CD8-positive, alpha-beta memory T cell (primary cell): ENCODE results near the gene ENKUR. TPM values are rescaled to one million over a fixed set of nuclear protein-coding genes. Genes with fewer than 3 reads are reported as not detected.
"Not testable (repeated sequence)": the region's sequence is repeated elsewhere in the genome, so short reads cannot be mapped to it uniquely, and the experiment has no call there.

Experiments used
- CTCF ChIA-PET: fragments of 350-600 bp; sonication (Branson Sonifier 250); formaldehyde crosslinking; loops from one replicate; lab custom pipeline; 2021; ENCODE audit warnings: antibody characterized with exemption; lab: Charles Lee
- POLR2A ChIA-PET: fragments of 350-600 bp; sonication (Branson Sonifier 250); formaldehyde crosslinking; loops from one replicate; lab custom pipeline; 2021; ENCODE audit warnings: antibody characterized with exemption; lab: Charles Lee
- DNase-seq, 5 donors: peaks; one replicate each; pipeline versions ENCODE4 v3.0.0 to v3.0.0-alpha.2; 2020 to 2022; ENCODE audit warnings: mixed read lengths in 1 of 5
- H3K27ac ChIP-seq: one replicate; pipeline ENCODE4 v1.7.0; 2013; ENCODE audit warnings: low read depth, mild to moderate bottlenecking, low read length, moderate library complexity
- H3K27me3 ChIP-seq: 2 replicates; pipeline ENCODE4 v1.7.0; 2013; ENCODE audit warnings: low read length, mild to moderate bottlenecking; ENCODE audit not compliant: insufficient read depth, poor library complexity, severe bottlenecking
- H3K36me3 ChIP-seq: 2 replicates; pipeline ENCODE4 v1.7.0; 2013; ENCODE audit warnings: mild to moderate bottlenecking, low read length, moderate library complexity; ENCODE audit not compliant: insufficient read depth
- H3K4me1 ChIP-seq: 2 replicates; pipeline ENCODE4 v1.7.0; 2013; ENCODE audit warnings: mild to moderate bottlenecking, low read length, moderate library complexity; ENCODE audit not compliant: insufficient read depth
- H3K4me3 ChIP-seq: 2 replicates; pipeline ENCODE4 v1.7.0; 2013; ENCODE audit warnings: mild to moderate bottlenecking, low read length
- H3K9me3 ChIP-seq: 2 replicates; pipeline ENCODE4 v1.7.0; 2013; ENCODE audit warnings: mild to moderate bottlenecking, low read length
- H3K27ac Mint-ChIP-seq, 8 donors: one replicate each; pipeline ENCODE4 v1.8.0; 2020 to 2021; ENCODE audit warnings: mixed read lengths in 8 of 8, mild to moderate bottlenecking in 6 of 8, inconsistent platforms in 3 of 8, moderate library complexity in 3 of 8
- H3K27me3 Mint-ChIP-seq, 2 donors: one replicate each; pipeline ENCODE4 v1.8.0; 2020 to 2021; ENCODE audit warnings: mixed read lengths in 2 of 2, mild to moderate bottlenecking in 1 of 2, moderate library complexity in 1 of 2
- H3K36me3 Mint-ChIP-seq, 3 donors: one replicate each; pipeline ENCODE4 v1.8.0; 2020 to 2021; ENCODE audit warnings: mixed read lengths in 3 of 3, inconsistent platforms in 1 of 3, mild to moderate bottlenecking in 1 of 3
- H3K4me1 Mint-ChIP-seq, 3 donors: one replicate each; pipeline ENCODE4 v1.8.0; 2020 to 2021; ENCODE audit warnings: mixed read lengths in 3 of 3, inconsistent platforms in 1 of 3, mild to moderate bottlenecking in 1 of 3
- H3K4me3 Mint-ChIP-seq, 7 donors: one replicate each; pipeline ENCODE4 v1.8.0; 2020 to 2021; ENCODE audit warnings: mixed read lengths in 7 of 7, mild to moderate bottlenecking in 6 of 7, moderate library complexity in 4 of 7, inconsistent platforms in 2 of 7
- H3K9me3 Mint-ChIP-seq, 5 donors: one replicate each; pipeline ENCODE4 v1.8.0; 2020 to 2022; ENCODE audit warnings: mixed read lengths in 5 of 5, mild to moderate bottlenecking in 3 of 5, moderate library complexity in 2 of 5, inconsistent platforms in 1 of 5
- polyA plus RNA-seq: library from polyadenylated mRNA; unstranded; fragments of 300-500 nt; fragmentation: Illumina TruSeq; gene quantifications from one replicate; pipeline ENCODE4 v1.2.3, GENCODE V29; 2021
- total RNA-seq, 2 experiments: library from RNA; stranded (reverse); gene quantifications; one replicate each; pipeline ENCODE4 v1.2.3, GENCODE V29; 2021

Gene ENKUR
- total and polyA plus RNA-seq, 3 experiments from 2014 or later: not detected

DNA sequence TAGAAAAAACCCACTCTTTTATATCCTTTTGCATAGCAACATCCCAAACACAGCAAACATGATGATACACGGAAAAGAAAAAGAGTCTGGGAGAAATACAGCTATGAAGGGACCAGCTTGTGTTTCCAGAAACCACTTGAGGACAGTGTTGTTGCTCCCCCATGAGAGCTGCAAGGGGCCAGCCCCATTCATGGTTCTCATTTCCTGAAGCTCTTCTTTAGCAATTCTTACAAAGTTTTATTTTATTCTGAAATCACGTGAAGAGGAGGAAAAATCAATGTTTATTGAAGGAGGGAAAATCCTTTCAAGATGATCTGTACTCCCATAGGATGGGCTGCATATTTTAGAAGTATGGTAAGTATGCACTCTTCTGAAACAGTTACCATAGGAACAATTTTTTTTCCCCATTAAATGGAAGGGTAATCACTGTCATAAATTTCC is 46.1 kb downstream of the ENKUR start:
- peaks cover 0 to 3% (median 0%) of the 10 kb centered on the region in 3 donors for H3K4me1 Mint-ChIP-seq

DNA sequence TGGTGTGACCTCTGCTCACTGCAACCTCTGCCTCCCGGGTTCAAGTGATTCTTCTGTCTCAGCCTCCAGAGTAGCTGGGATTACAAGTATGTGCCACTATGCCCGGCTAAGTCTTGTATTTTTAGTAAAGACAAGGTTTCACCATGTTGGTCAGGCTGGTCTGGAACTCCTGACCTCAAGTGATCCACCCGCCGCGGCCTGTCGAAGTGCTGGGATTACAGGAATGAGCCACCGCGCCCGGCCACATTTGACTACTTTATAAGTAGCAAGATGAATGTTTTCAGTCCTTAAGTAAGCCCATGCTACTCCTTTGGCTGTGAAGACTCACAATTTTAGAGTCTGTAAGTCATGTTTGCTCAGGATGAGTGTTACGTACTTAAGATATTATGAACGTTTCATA is 47.0 kb downstream of the ENKUR start:
- H3K36me3 ChIP-seq, H3K27me3 ChIP-seq, H3K9me3 Mint-ChIP-seq, H3K36me3 Mint-ChIP-seq, H3K27ac ChIP-seq, H3K27ac Mint-ChIP-seq, DNase-seq, H3K9me3 ChIP-seq, H3K4me1 ChIP-seq, H3K27me3 Mint-ChIP-seq, H3K4me3 Mint-ChIP-seq, H3K4me3 ChIP-seq, H3K4me1 Mint-ChIP-seq, POLR2A ChIA-PET: not testable (repeated sequence)
- CTCF ChIA-PET: interaction anchor here (1.1 kb wide), 1 partner anchor 111 kb away, joined by 3 read pairs; no protein-coding TSS in a partner anchor

More for the DNA sequence above, 46.1 kb downstream of the ENKUR start:
- no peaks in the 10 kb centered on the region for H3K9me3 Mint-ChIP-seq
- DNase-seq: no peak
- H3K36me3 Mint-ChIP-seq: peaks cover 0 to 2% (median 0%) of the 10 kb centered on the region in 3 donors
- no peaks in the 10 kb centered on the region for H3K4me1 ChIP-seq
- H3K27me3 ChIP-seq: no peaks in the 10 kb centered on the region
- no peak overlapping the region for H3K4me3 Mint-ChIP-seq
- peak overlapping the region in 1 of 8 donors; percentile 38 for H3K27ac Mint-ChIP-seq
- H3K4me3 ChIP-seq: no peak overlapping the region
- no peaks in the 10 kb centered on the region for H3K9me3 ChIP-seq
- CTCF ChIA-PET: interaction anchor here (1.1 kb wide), 1 partner anchor 110 kb away, joined by 3 read pairs; no protein-coding TSS in a partner anchor
- no peaks in the 10 kb centered on the region for H3K27me3 Mint-ChIP-seq
- no peak overlapping the region for H3K27ac ChIP-seq
- POLR2A ChIA-PET: no interaction called here
- H3K36me3 ChIP-seq: no peaks in the 10 kb centered on the region

- Histone ChIP-seq H3K4me3 (no peak overlapping the region), H3K4me1 (no peaks in the 10 kb centered on the region), H3K9me3 (no peaks in the 10 kb centered on the region), H3K36me3 (no peaks in the 10 kb centered on the region), H3K27ac (no peak overlapping the region), H3K27me3 (no peaks in the 10 kb centered on the region)
- peaks cover 0 to 3% (median 0%) of the 10 kb centered on the region in 3 donors for H3K4me1 Mint-ChIP-seq
- peaks cover 0 to 2% (median 0%) of the 10 kb centered on the region in 3 donors for H3K36me3 Mint-ChIP-seq
- ChIA-PET POLR2A (no interaction called here), CTCF (no interaction called here)
- no peaks in the 10 kb centered on the region for H3K27me3 Mint-ChIP-seq
- H3K4me3 Mint-ChIP-seq: no peak overlapping the region
- DNase-seq: no peak
- H3K27ac Mint-ChIP-seq: no peak overlapping the region
- H3K9me3 Mint-ChIP-seq: no peaks in the 10 kb centered on the region
These were observed 47.6 kb downstream of the ENKUR start for GRCh38 chr10:24968349-24968748.

- Mint-ChIP-seq H3K27me3 (no peaks in the 10 kb centered on the region), H3K27ac (no peak overlapping the region), H3K4me3 (no peak overlapping the region), H3K4me1 (peaks cover 0 to 3% (median 0%) of the 10 kb centered on the region in 3 donors), H3K9me3 (no peaks in the 10 kb centered on the region), H3K36me3 (peaks cover 0 to 2% (median 0%) of the 10 kb centered on the region in 3 donors)
- CTCF ChIA-PET: interaction anchor here (0.8 kb wide), 1 partner anchor 14 kb away, joined by 3 read pairs; no protein-coding TSS in a partner anchor
- no peak overlapping the region for H3K4me3 ChIP-seq
- POLR2A ChIA-PET: no interaction called here
- H3K27me3 ChIP-seq: no peaks in the 10 kb centered on the region
- H3K36me3 ChIP-seq: no peaks in the 10 kb centered on the region
- H3K4me1 ChIP-seq: no peaks in the 10 kb centered on the region
- no peaks in the 10 kb centered on the region for H3K9me3 ChIP-seq
- DNase-seq: no peak
- no peak overlapping the region for H3K27ac ChIP-seq
These were observed 48.9 kb downstream of the ENKUR start for GRCh38 chr10:24966962-24967481.

DNA sequence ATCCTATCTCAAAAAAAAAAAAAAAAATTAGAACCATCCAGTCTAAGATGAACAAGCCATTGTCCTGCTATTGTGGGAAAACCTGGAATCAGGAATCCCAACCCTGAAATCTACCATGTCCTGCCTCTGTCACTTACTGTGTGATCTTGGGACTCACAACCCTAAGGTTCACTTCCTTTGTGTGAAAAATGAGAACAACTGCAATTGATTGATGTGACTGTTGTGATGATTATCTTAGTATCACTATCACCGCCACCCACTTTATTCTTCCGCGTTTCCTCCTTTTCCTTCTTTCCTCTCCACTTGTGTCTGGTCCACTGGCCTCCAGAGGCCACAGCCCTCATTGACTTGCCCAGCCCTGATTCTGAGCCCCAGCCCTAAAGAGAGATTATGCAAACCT is 50.9 kb downstream of the ENKUR start:
- Mint-ChIP-seq H3K36me3 (peaks cover 0 to 2% (median 0%) of the 10 kb centered on the region in 3 donors), H3K9me3 (no peaks in the 10 kb centered on the region), H3K27me3 (no peaks in the 10 kb centered on the region), H3K27ac (no peak overlapping the region), H3K4me1 (peaks cover 0 to under 1% (median 0%) of the 10 kb centered on the region in 3 donors), H3K4me3 (no peak overlapping the region)
- DNase-seq: no peak
- Histone ChIP-seq H3K4me3 (no peak overlapping the region), H3K36me3 (no peaks in the 10 kb centered on the region), H3K27ac (no peak overlapping the region), H3K27me3 (no peaks in the 10 kb centered on the region), H3K9me3 (no peaks in the 10 kb centered on the region), H3K4me1 (no peaks in the 10 kb centered on the region)
- POLR2A ChIA-PET: no interaction called here
- CTCF ChIA-PET: no interaction called here

GRCh38 chr10:24963521-24964041 is 52.4 kb downstream of the ENKUR start:
- Histone ChIP-seq H3K27ac (no peak overlapping the region), H3K9me3 (no peaks in the 10 kb centered on the region), H3K27me3 (no peaks in the 10 kb centered on the region), H3K36me3 (no peaks in the 10 kb centered on the region), H3K4me3 (no peak overlapping the region), H3K4me1 (no peaks in the 10 kb centered on the region)
- no peak overlapping the region for H3K27ac Mint-ChIP-seq
- POLR2A ChIA-PET: no interaction called here
- CTCF ChIA-PET: interaction anchor here (0.9 kb wide), 1 partner anchor 14 kb away, joined by 3 read pairs; no protein-coding TSS in a partner anchor
- no peaks in the 10 kb centered on the region for H3K9me3 Mint-ChIP-seq
- H3K4me1 Mint-ChIP-seq: no peaks in the 10 kb centered on the region
- H3K36me3 Mint-ChIP-seq: peaks cover 0 to 2% (median 0%) of the 10 kb centered on the region in 3 donors
- no peaks in the 10 kb centered on the region for H3K27me3 Mint-ChIP-seq
- no peak for DNase-seq
- no peak overlapping the region for H3K4me3 Mint-ChIP-seq

DNA sequence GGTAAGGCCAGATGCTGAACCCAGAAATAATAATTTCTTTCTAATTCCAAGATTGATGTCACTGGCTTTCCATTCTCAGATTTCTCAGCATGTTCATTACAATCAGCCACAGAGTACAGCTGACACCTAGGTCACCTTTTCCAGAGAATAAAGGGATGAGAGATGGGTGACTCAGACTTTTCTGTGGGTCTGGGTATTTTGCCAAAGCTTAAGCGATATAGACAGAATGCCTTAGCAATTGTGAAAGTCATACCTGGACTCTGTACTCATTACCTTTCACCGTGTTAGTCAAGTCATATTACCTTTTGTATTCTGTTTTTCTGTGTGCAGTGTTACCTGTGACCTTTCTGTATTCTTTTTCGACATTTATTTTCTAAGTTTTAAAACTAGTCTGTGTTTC is 53.0 kb downstream of the ENKUR start:
- Histone ChIP-seq H3K27ac (no peak overlapping the region), H3K36me3 (no peaks in the 10 kb centered on the region), H3K9me3 (no peaks in the 10 kb centered on the region), H3K4me1 (no peaks in the 10 kb centered on the region), H3K27me3 (no peaks in the 10 kb centered on the region), H3K4me3 (no peak overlapping the region)
- H3K4me3 Mint-ChIP-seq: no peak overlapping the region
- H3K27me3 Mint-ChIP-seq: no peaks in the 10 kb centered on the region
- no peaks in the 10 kb centered on the region for H3K36me3 Mint-ChIP-seq
- DNase-seq: no peak
- H3K9me3 Mint-ChIP-seq: no peaks in the 10 kb centered on the region
- CTCF ChIA-PET: interaction anchor here (0.9 kb wide), 1 partner anchor 13 kb away, joined by 3 read pairs; no protein-coding TSS in a partner anchor
- H3K27ac Mint-ChIP-seq: no peak overlapping the region
- POLR2A ChIA-PET: no interaction called here
- H3K4me1 Mint-ChIP-seq: no peaks in the 10 kb centered on the region

GRCh38 chr10:24961582-24961981 is 54.4 kb downstream of the ENKUR start:
- DNase-seq: no peak
- no peaks in the 10 kb centered on the region for H3K27me3 ChIP-seq
- no peak overlapping the region for H3K4me3 ChIP-seq
- Mint-ChIP-seq H3K4me3 (no peak overlapping the region), H3K36me3 (no peaks in the 10 kb centered on the region), H3K27me3 (no peaks in the 10 kb centered on the region), H3K9me3 (no peaks in the 10 kb centered on the region), H3K4me1 (no peaks in the 10 kb centered on the region), H3K27ac (no peak overlapping the region)
- H3K36me3 ChIP-seq: no peaks in the 10 kb centered on the region
- CTCF ChIA-PET: no interaction called here
- POLR2A ChIA-PET: no interaction called here
- no peaks in the 10 kb centered on the region for H3K4me1 ChIP-seq
- no peak overlapping the region for H3K27ac ChIP-seq
- no peaks in the 10 kb centered on the region for H3K9me3 ChIP-seq
